ENCODE results near the gene PDIK1L.
"Not testable (repeated sequence)": the region's sequence is repeated elsewhere in the genome, so short reads cannot be mapped to it uniquely, and the experiment has no call there.

The PDIK1L gene

DNA sequence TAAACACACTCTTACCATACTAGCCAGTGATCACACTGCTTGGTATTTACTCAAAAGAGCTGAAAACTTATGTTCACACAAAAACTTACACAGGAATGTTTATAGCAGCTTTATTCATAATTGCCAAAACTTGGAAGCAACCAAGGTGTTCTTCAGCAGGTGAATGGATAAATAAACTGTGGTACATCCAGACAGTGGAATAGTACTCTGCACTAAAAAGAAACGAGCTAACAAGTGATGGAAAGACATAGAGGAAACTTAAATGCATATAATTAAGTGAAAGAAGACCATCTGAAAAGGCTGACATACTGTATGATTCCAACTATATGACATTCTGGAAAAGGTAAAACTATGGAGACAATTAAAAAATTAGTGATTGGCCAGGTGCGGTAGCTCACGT lies 20.7 kb upstream of the PDIK1L start:
- no peak for DNase-seq (ENCODE audit: low read depth in 2 of 2)

DNA sequence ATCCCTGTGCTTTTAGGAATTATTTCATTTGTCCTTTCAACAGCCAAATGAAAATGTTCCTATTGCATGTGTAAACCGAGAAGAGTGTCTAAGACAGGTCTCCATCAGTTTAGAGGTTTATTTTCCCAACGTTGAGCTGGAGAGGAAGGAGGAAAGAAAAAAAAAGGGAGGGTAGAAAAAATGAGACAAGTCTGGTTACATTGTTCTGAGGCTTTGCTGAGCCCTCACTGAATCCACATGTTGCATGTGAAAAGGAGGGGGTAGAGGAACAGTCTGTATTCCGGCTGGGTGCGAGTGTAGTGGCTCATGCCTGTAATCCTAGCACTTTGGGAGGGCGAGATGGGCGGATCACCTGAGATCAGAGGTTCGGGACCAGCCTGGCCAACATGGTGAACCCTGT lies 19.2 kb upstream of the PDIK1L start:
- DNase-seq (ENCODE audit: low read depth in 2 of 2) = no peak

DNA sequence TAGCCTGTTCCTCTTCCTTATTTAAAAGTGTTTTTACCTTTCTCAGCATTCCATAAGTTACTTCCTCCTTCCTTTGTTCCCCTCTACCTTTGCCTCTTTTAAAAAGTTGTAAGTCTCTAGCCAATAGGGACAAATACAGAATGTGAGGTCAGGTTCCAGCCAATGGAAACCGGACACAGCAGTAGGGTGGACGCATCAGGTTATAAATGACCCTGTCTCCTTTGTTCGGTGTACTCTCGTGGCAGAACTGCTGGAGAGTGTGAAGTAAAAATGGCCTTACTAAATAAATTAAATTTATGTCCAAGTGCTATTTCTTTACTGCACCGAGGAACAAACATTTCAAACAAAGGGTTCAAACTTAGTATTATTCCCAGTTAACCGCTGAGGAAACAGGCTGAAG lies 18.1 kb upstream of the PDIK1L start:
- DNase-seq (ENCODE audit: low read depth in 2 of 2) = not testable (repeated sequence)

DNA sequence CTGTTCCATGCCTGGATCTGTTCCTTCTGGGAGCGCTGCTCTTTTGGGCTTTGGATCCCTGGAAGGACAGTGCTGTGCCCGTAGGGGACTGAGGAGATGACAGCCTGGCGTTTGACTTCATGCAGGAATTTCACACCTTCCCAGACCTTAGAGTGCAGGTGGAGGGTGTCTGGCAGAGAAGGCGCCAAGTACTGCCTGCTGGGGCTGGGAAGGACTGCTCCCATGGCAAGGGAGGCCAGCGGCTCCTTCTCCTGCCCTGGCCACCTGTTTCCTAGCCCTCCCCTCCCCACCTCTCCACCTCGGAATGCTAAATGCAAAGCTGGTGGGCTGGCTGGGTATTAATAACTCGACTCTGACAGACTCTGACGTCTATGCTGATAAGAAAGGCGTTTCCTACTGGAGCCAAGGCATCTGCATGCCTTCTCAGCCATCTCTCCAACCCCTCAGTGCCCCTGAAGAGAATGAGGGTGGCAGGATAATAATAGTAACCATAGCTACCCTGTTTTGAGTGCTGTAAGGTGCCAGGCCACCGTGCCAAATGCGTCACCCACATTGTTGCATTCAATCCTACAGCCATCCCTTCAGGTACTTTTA lies 17.5 kb upstream of the PDIK1L start:
- no peak for DNase-seq (ENCODE audit: low read depth in 2 of 2)

DNA sequence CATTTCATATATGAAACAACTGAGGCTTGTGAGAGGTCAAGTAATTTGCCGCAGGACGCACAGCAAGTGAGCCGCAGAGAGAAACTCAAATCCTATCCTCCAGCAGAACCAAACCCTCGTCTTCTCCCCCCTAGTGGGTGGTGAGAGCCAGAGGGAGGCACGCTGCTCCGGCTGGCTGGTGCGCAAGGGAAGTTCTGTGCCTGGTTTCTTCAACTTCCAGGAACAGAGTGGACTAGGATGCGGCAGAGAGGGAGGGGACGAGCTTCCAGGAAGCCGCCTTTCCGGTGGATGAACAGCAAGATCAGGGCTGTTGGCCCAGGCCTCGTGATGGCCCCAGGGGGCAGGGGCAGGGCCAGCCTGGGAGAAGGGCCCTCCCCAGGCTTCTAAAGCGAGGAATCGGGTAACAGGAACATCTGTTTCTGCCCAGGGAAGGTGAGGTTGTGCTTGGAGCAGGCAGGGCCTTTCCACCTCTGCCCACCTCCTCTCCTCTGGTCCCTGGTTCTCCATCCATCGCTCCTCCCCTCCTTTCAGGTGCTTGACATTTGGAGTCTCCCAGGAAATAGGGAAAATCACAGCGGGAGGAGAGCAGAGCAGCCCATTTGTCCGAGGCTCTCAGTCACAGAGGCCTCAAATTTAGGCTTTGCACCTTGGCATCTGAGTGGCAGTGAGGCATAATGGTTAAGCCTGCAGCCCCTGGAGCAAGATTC lies 16.8 kb upstream of the PDIK1L start:
- DNase-seq (ENCODE audit: low read depth in 2 of 2) = no peak

DNA sequence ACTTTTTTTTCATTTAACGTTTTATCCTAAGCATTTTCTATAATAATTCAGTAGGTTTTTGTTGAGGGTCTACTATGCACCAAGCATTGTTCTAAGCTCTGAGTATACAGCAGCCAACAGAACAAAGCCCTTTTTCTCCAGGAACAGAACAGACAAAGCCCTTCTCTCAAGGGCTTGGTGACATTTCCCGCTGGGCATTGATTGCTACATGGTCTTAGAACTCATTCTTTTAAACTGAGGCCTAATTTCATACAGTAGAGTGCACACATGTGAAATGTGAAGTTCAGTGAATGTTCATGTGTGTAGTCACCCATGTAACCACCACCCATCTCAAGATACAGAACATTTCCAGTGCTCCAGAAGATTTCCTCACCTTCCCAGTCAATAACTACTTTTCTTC lies 15.2 kb upstream of the PDIK1L start:
- no peak for DNase-seq (ENCODE audit: low read depth in 2 of 2)

DNA sequence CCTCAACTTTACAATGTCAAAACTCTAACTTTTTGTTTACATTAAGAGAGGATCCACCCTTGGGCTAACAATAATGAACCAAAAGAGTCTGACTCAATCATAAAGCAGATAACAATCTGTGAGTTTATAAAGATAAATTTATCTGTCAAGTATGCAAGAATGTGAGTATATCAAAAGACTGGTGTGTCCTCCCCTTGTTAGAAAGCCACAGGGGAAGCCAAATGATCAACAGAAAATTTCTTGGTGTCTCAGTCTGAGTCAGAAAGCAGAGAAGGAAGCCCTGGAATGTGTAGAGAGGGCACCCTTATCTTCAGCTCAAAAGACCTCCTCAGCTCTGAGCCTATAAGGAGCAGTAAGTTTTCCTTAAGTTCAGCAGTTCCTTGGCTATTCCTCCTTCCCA lies 13.9 kb upstream of the PDIK1L start:
- no peak for DNase-seq (ENCODE audit: low read depth in 2 of 2)

DNA sequence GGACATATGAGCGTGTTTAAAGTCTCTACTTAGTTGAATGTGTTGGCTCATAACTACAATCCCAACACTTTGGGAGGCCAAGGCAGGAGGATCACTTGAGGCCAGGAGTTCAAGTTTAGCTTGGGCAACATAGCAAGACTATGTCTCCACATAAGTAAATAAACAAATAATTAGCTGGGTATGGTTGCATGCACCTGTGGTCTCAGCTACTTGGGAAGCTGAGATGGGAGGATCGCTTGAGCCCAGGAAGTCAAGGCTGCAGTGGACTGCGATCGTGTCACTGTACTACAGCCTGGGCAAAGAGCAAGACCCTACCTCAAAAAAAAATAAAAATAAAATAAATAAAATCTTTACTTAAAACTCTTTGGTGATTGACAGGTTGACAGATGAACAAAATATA lies 13.0 kb upstream of the PDIK1L start:
- DNase-seq (ENCODE audit: low read depth in 2 of 2) = no peak

DNA sequence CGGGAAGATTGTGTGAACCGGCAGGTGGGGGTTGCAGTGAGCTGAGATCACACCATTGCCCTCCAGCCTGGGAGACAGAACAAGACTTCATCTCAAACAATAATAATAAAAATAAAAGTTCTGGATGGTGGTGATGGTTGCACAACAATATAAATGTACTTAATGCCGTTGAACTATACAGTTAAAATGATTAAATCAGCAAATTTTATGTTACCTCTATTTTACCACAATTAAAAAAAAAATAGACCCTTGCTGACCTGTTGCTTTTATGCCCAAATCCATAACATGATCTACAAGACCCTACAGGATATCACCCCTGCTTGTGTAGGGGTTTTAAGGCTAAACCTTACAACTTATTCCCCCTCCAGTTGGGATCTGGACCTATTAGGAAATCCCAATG lies 11.8 kb upstream of the PDIK1L start:
- no peak for DNase-seq (ENCODE audit: low read depth in 2 of 2)

DNA sequence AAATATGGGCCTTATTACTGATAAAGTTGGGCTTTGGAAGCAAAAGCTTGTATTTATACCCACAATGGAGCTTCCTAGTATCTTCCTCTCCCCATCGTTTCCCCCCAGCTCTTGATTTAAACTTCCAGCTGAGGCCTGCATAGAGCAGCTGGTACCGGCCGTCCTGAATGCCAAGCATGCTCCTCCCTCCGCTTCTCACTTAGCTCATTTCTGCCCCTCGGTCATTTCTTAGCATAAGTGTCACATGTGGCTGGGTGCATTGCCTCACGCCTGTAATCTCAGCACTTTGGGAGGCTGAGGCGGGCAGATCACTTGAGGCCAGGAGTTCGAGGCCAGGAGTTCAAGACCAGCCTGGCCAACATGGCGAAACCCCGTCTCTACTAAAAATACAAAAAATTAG lies 11.4 kb upstream of the PDIK1L start:
- not testable (repeated sequence) for DNase-seq (ENCODE audit: low read depth in 2 of 2)

DNA sequence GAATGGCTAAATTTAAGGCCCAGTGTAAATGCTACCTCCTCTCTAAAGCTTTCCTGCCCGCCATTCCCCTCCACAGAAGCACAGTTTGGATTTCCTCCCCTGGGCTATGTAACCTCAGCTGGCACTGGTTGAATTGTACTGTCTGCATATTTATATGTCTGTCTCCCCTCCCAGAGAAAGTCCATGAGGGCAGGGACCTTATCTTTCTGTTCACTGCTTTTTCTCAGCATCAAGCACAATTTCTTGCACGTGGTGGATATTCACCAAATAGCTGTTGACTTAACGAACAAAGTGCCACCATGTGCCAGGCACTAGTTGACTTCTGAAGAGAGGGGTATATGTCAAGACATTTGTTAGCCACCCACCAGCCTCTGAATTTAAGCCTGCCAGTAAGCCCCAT lies 9.5 kb upstream of the PDIK1L start:
- DNase-seq (ENCODE audit: low read depth in 2 of 2) = no peak

DNA sequence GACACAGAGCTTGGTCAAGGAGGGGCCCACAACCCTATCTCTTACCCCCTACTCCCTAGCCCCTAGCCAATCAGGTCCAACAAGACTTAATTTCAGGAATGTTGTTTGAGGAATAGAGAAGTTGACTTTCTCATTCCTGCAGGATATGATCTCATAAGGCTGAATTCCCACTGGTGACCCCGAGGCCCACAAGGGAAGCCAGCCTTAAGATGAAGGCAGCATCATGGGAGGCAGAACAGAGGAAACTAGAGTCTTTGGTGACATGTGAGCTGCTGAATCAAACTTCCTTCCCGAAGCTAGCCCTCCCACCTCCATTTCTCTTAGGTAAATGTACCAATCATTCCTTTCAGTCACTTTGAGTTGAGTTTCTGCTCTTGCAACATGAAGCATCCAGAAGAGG lies 9.1 kb upstream of the PDIK1L start:
- no peak for DNase-seq (ENCODE audit: low read depth in 2 of 2)

DNA sequence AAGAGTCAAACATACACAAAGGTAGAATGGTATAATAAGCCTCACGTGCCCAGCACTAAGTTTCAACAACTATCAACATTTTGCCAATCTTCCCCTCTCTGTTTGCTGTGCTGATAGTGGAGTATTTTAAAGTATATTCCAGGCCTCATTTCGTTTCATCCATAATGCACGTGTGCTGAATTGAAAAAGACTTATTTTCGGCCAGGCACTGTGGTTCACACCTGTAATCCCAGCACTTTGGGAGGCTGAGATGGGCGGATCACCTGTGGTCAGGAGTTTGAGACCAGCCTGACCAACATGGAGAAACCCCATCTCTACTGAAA lies 6.4 kb upstream of the PDIK1L start:
- DNase-seq (ENCODE audit: low read depth in 2 of 2) = not testable (repeated sequence)

DNA sequence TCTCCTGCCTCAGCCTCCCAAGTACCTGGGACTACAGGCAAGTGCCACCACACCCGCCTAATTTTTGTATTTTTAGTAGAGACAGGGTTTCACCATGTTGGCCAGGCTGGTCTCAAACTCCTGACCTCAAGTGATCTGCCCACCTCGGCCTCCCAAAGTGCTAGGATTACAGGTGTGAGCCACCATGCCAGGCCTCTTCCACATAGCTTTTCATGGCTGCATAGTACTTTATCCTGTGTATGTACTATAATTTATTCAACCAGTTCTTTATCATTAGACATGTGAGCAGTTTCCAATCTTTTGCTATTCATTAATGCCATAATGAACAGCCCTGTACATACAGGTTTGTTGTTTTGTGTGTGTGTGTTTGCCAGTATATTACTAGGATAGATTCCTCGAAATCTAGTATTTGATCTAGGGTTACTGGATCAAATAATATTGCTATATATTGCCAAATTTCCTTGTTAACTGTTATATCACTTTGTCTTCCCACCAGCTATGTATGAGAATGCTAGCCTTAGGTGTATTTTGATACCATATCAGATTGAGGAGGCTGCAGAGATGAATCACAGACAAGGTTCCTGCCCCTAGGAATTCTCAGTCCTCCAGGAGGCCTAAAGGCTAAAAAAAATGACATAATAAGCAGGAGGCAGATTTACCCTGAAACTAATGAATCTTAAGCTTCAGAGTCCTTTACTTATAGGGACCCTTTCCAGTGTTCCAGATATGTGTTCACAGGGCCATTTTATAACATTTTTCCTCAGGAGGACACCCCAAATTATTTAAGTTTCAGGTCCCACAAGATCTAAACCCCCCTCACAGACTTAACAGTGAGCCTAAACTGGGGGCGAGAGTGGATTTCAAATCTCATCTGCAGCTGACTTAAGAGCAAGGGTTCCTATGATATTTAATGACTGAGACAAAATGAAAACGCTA lies 2.1 kb upstream of the PDIK1L start:
- DNase-seq (ENCODE audit: low read depth in 2 of 2) = no peak

DNA sequence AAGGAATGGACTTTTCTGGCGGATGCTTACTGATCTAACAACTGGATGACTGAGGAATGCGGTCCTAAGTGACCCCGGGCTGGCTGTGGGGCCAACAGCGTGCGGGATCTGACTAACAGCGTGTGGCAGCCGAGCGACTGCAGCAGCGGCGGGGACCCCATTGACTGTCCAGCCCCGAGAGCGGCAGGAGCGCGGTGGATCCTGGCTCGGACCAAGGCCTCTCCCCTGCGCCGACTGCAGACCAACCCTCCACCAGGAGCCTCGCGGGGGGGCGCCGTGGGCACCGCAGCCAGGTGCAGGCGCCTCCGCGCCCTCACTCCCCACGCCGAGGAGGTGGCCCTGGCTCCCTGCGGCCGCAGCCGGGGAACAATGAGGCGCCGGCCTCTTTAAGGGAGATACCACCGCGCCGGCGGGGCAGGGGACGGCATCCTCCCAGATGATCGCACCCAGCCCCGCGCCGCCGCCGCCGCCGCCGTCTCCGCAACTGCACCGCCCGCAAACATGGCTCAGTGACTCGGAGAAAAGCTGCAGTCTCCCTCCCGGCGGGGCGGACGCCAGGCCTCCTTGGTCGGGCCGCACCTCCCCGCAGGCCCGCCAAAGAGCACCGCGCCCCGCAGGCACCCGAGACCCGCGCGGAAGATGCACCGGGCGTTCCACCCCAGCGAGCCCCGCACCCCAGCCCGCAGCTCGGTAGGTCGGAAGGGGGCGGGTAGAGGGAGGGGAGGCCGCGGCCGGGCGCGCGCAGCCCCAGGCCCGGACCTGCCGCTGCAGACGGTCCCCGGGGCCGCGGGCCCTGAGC lies 694 bp upstream of the PDIK1L start:
- peak; percentile 54 to 60 for DNase-seq (ENCODE audit: low read depth in 2 of 2)

DNA sequence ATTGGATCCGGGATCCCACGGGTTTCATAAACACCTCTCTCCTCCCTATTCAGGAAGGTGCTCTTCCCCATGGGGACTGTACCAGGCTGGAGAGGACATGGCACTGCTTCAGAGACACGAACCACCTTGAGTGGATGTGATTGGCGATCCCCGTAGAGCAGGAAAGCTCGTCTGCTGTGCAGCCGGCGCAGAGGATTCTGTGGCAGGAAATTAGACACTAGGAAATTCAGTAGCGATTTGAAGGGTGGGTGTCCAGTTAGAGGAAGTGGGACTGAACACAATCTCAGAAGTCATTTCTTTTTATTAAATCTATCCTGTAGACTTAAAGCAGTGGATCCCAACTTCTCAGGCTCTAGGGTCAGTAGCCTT lies 767 bp downstream of the PDIK1L start:
- DNase-seq (ENCODE audit: low read depth in 2 of 2) = no peak

DNA sequence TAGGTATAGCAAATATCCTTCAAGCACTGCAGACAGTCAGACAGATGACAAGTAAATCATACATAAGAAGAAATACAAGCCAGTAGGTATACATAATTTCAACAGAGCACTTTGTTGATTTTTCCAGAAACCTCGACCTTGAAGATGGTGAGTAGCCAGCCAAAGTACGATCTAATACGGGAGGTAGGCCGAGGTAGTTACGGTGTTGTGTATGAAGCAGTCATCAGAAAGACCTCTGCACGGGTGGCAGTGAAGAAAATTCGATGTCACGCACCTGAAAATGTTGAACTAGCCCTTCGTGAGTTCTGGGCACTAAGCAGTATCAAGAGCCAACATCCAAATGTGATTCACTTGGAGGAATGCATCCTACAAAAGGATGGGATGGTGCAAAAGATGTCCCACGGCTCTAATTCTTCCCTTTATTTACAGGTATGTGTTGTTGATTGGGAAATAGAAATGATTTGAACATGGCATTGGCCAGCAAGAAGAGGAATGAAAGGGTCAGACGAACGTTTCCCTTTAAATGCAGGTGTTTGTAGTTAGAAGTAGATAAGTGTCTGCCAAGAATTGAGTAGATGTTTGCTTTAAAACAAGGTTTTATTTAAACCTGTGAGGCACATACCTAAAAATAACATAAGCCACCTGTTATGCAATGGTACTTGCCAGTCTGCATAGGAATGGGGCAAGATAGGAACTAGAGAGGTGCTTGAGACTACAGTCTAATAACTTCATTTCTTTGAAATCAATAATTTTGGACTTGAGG lies 2.7 kb downstream of the PDIK1L start:
- no peak for DNase-seq (ENCODE audit: low read depth in 2 of 2)

DNA sequence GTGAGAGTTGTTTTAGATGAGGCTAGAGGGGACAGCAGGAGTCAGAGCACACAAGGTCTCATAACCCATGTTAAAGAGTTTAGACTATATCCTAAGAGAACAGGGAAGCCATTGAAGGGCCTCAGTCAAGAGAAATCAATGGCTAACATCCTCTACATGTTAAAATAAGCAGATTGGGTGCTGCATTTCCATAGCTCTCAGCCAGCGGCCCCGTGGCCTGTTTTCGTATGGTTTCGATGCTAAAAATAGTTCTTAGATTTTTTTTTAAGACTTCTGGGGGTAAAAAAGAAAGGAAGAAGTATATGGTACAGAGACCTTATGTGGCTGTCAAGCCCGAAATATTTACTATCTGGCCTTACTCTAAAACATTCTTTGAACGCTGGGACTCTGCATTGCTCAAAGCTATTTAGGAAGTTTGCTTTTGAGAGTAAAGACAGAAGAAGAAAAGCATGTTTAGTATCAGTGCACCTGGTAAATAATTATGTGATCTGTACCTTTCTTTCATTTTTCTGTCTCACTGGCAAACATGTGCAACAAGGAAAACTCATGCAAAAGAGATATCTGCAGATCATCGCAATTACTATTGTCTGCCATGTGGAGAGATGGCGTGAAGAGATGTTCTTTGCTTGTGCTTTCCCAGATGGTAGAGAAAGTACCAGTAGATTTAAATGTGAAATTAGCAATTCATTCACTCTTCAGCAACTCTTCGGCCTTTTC lies 8.4 kb downstream of the PDIK1L start:
- no peak for DNase-seq (ENCODE audit: low read depth in 2 of 2)

DNA sequence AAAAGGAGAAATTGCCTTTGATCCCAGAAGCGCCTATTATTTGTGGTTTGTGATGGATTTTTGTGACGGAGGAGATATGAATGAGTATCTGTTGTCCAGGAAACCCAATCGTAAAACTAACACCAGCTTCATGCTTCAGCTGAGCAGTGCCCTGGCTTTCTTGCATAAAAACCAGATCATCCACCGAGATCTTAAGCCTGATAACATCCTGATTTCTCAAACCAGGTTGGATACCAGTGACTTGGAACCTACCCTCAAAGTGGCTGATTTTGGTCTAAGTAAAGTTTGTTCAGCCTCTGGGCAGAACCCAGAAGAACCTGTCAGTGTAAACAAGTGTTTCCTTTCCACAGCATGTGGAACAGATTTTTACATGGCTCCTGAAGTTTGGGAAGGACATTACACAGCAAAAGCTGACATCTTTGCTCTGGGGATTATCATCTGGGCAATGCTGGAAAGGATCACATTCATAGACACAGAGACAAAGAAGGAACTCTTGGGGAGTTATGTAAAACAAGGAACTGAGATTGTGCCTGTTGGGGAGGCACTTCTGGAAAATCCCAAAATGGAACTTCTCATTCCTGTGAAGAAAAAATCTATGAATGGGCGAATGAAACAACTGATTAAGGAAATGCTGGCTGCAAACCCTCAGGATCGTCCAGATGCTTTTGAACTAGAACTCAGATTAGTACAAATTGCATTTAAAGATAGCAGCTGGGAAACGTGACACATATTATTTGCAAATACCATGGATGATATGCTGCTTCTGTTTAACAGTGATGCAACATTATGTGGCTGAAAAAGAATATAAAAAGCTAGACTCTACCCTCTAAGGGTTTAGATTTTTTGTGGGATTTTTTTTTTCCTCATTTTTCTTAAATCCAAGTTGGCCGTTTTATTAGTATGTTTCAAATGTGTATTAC lies 10.5 kb downstream of the PDIK1L start:
- no peak for DNase-seq (ENCODE audit: low read depth in 2 of 2)

Data from stimulated activated CD8-positive, alpha-beta memory T cell treated with anti-CD3 and anti-CD28 coated beads, Interleukin-15, amount 100 ng/mL, for 48 hours (primary cell).